ENCODE results near the gene PPFIBP2. TPM values are rescaled to one million over a fixed set of nuclear protein-coding genes. Genes with fewer than 3 reads are reported as not detected.

The PPFIBP2 gene
- total RNA-seq, 2 donors from 2014 or later, result 9.6 to 11.0 TPM

DNA sequence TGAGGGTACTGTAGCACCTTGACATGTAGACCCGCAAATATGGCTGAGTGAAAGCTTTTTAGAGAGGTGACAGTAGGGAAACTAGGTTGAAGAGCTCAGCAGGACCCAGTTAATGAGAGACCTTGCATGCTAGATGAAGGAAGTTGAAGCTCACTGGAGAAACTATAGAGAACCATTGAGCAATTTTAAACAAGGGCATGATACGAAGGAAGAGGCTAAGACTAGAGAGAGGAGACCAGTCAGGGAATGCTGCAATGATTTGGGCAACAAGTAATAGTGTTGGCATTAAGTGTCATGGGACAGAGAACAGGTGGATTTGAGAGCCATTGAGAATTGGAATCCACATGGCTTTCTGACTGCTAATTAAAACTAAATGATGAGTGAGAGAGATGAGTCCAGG lies 24.4 kb upstream of the PPFIBP2 start:
- no peaks in the 10 kb centered on the region for H3K27me3 Mint-ChIP-seq
- no peak overlapping the region for H3K27ac Mint-ChIP-seq
- no peaks in the 10 kb centered on the region for H3K9me3 Mint-ChIP-seq
- ATAC-seq (no peak), DNase-seq (ENCODE audit: low spot score) (no peak)
- no peaks in the 10 kb centered on the region for H3K36me3 Mint-ChIP-seq
- H3K4me1 Mint-ChIP-seq (ENCODE audit: low read depth in 2 of 2), result no peaks in the 10 kb centered on the region
- H3K4me3 Mint-ChIP-seq, result no peak overlapping the region

DNA sequence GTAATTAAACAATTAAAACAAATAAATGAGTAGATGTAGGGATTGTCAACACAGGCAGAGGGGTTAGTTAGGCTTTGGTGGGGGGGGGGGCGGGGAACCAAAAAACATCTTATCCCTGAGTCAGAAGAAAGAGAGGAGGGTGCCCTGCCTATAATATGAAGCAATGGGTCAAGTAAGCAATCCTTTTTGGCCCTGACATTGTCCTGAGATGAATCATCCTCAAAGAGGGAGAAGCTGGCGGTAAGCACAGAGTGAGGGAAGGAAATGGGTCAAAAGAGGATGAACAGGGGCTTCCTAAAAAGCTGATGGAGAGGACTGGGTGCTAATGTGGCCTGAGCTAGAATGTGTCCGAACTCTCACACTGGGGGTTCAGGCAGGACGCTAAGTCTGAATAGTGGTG lies 23.7 kb upstream of the PPFIBP2 start:
- Mint-ChIP-seq H3K9me3 (no peaks in the 10 kb centered on the region), H3K4me3 (no peak overlapping the region), H3K27ac (no peak overlapping the region), H3K36me3 (no peaks in the 10 kb centered on the region), H3K27me3 (peaks cover 0 to 3% of the 10 kb centered on the region in 2 donors), H3K4me1 (ENCODE audit: low read depth in 2 of 2) (no peaks in the 10 kb centered on the region)
- ATAC-seq (no peak), DNase-seq (ENCODE audit: low spot score) (no peak)

DNA sequence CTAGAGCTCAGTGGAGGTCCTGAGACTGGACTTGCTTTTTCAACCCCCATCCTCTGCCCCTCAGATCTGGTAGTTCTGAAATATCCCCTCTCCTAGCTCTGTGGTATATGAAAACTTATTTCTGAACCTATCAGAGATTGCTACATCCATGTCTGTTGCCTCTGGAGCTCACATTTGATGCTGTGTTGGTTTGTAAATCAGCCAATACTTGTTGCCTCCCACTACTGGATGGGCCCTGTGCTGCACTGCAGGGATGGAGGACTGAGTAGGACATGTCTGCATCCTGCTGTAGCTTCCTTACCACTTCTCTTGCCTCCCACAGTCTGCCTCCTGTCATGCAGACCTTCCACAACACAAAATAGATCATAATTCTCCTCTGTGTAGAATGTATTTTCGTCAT lies 23.3 kb upstream of the PPFIBP2 start:
- no peak overlapping the region for H3K27ac Mint-ChIP-seq
- peaks cover 0 to 7% of the 10 kb centered on the region in 2 donors for H3K27me3 Mint-ChIP-seq
- no peaks in the 10 kb centered on the region for H3K4me1 Mint-ChIP-seq (ENCODE audit: low read depth in 2 of 2)
- H3K9me3 Mint-ChIP-seq, result no peaks in the 10 kb centered on the region
- no peaks in the 10 kb centered on the region for H3K36me3 Mint-ChIP-seq
- no peak for DNase-seq (ENCODE audit: low spot score)
- no peak for ATAC-seq
- H3K4me3 Mint-ChIP-seq, result no peak overlapping the region

DNA sequence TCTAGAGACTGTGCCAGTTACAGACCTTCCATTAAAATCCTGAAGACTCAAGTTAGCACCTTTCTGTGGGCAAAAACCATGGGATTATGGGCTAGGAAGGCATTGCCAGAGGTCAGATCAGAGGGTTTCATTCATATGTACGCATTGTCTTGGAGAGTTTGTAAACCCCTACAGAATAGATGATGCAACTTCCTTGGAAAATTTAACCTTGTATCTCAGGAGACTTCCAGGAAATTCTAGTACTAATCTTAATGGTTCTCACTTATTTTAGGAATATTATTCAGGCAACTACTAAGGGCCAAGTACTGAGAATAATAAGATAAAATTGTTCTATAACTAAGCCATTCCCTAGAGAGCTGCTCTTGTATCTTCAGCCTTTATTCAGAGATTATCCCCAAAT lies 21.5 kb upstream of the PPFIBP2 start:
- no peaks in the 10 kb centered on the region for H3K9me3 Mint-ChIP-seq
- H3K27me3 Mint-ChIP-seq, result peaks cover 0 to 8% of the 10 kb centered on the region in 2 donors
- no peak overlapping the region for H3K27ac Mint-ChIP-seq
- H3K4me3 Mint-ChIP-seq, result no peak overlapping the region
- no peak for ATAC-seq
- no peaks in the 10 kb centered on the region for H3K36me3 Mint-ChIP-seq
- peaks cover 6 to 9% of the 10 kb centered on the region in 2 donors for H3K4me1 Mint-ChIP-seq (ENCODE audit: low read depth in 2 of 2)
- no peak for DNase-seq (ENCODE audit: low spot score)

DNA sequence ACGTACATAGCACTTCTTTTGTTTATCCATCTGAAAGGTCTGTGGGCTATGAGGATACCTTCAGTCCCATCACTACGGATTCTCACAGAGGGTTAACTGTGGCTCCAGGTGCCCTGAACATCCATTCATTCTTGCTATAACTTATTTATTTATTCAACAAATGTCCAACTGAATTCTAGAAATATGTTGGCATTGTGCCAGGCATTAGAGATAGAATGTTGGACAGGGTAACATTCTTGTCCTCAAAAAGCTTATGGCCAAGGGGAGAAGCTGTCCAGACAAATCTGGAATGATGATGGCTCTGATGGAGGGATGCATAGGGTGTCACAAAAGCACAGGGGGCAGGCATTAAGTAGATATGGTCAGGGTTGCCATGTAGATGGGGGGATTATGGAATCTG lies 20.1 kb upstream of the PPFIBP2 start:
- Mint-ChIP-seq H3K4me3 (no peak overlapping the region), H3K4me1 (ENCODE audit: low read depth in 2 of 2) (peaks cover 6 to 9% of the 10 kb centered on the region in 2 donors), H3K9me3 (no peaks in the 10 kb centered on the region), H3K27ac (no peak overlapping the region), H3K27me3 (peaks cover 0 to 8% of the 10 kb centered on the region in 2 donors), H3K36me3 (no peaks in the 10 kb centered on the region)
- ATAC-seq (no peak), DNase-seq (ENCODE audit: low spot score) (no peak)

DNA sequence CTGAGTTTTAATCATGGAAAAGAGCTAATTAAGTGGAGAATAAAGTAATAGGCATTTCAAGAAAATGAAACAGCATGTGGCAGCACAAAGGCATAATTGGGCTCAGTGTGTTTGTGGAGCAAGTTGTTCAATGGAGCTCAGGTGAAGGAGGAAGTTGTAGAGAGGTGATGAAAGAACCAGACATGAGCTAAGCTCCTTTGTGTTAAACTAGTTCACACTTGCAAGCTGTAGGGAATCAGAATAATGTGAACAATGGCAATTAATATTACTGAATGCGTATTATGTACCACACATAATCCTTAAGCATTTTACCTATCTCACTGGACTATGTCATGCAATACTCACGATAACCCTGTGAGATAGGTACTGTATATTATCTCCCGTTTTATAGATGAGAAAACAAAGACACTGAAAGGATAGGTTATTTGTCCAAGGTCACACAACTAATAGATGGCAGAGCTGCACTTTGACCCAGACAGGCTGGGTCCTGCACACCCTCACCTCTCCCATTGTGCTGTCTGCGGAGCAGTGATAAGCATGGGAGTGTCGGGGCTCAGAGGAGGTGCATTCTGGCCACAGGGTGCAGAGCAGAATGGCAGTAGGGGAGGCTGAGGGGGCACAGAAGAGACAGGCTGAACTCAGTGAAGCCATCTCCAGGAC lies 19.6 kb upstream of the PPFIBP2 start:
- Mint-ChIP-seq H3K27me3 (peaks cover 0 to 8% of the 10 kb centered on the region in 2 donors), H3K4me3 (no peak overlapping the region), H3K4me1 (ENCODE audit: low read depth in 2 of 2) (peaks cover 6 to 9% of the 10 kb centered on the region in 2 donors), H3K36me3 (no peaks in the 10 kb centered on the region), H3K9me3 (no peaks in the 10 kb centered on the region), H3K27ac (no peak overlapping the region)
- no peak for DNase-seq (ENCODE audit: low spot score)
- ATAC-seq, result peak in 1 of 2 donors; percentile 29

DNA sequence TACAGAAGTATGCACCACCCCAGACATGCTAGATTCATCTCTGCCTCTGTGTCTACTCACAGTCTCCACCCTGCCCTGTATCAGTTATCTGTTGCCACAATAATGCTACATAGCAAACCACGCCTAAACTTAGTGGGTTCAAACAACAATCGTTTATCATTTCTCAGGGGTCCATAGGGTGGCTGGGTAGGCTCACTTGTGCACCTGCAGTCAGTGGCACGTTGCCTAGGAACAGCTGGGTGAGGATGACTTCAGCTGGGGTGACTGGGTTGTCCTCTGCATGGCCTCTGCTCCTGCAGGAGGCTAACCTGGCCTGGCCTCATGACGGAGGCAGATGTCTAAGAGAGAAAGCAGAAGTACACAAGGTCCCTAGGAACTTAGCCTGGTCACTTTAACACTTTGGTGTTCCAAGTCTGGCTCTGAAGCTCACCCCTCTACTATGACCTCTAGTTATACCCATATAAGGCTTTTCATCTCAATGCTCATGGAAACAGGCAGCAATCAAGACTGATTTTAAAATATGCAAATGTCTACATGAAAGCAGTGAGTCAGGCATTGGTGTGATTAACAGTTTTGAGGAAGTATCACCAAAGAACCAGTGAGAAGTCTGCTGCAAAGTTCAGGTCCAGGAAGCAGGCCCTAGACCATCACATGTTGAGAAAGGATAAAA lies 17.8 kb upstream of the PPFIBP2 start:
- DNase-seq (ENCODE audit: low spot score), result no peak
- peak; percentile 71 to 75 for ATAC-seq
- H3K27ac Mint-ChIP-seq, result peak overlapping the region in 1 of 2 donors; percentile 19
- H3K36me3 Mint-ChIP-seq, result no peaks in the 10 kb centered on the region
- peaks cover 0 to 8% of the 10 kb centered on the region in 2 donors for H3K27me3 Mint-ChIP-seq
- no peak overlapping the region for H3K4me3 Mint-ChIP-seq
- H3K4me1 Mint-ChIP-seq (ENCODE audit: low read depth in 2 of 2), result peaks cover 6 to 9% of the 10 kb centered on the region in 2 donors
- H3K9me3 Mint-ChIP-seq, result no peaks in the 10 kb centered on the region

DNA sequence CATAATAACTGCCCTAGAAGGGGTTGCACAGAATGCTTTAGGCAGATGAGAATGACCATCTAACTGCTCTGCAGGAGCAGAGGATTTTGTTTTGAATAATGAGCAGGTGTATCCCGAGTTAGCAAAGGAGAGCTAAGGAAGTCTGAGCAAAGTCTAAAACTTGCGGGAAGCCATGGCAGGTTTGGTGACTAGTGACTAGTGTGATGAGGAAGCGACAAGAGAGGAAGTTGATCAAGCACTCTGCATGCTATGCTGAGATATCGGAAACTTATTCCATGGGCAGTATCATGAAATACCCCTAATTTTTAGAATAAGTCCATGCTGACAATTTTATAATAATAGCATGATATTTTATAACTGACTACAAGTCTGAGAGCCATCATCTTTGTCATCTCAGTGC lies 15.6 kb upstream of the PPFIBP2 start:
- Mint-ChIP-seq H3K27ac (no peak overlapping the region), H3K36me3 (no peaks in the 10 kb centered on the region)
- no peak for ATAC-seq

DNA sequence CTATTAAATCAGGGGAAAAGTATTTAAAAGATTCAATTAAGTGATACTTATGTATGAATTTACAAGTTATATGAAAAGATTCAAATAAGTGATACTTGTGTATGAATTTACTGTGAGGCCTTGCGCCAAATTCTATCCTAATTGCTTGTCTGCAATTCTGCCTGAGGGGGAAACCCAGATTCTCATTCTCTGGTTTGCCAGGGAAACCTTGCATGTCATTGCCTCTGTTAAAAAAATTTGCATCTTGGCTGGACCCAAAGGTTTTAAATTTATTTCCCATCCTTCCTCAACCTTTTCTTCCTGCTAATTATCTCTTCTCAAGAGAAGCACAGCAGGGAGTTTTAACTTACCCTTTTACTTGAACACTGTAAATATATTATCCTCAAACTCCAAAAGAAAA lies 14.7 kb upstream of the PPFIBP2 start:
- no peaks in the 10 kb centered on the region for H3K36me3 Mint-ChIP-seq
- DNase-seq (ENCODE audit: low spot score) (no peak), ATAC-seq (no peak)
- H3K27ac Mint-ChIP-seq, result no peak overlapping the region
- H3K27me3 Mint-ChIP-seq, result peaks cover 0 to 8% of the 10 kb centered on the region in 2 donors
- H3K9me3 Mint-ChIP-seq, result no peaks in the 10 kb centered on the region
- peaks cover 6 to 9% of the 10 kb centered on the region in 2 donors for H3K4me1 Mint-ChIP-seq (ENCODE audit: low read depth in 2 of 2)
- H3K4me3 Mint-ChIP-seq, result no peak overlapping the region

More for the DNA sequence above, 15.6 kb upstream of the PPFIBP2 start:
- Mint-ChIP-seq H3K4me1 (ENCODE audit: low read depth in 2 of 2) (peaks cover 6 to 9% of the 10 kb centered on the region in 2 donors), H3K27me3 (peaks cover 0 to 8% of the 10 kb centered on the region in 2 donors), H3K4me3 (no peak overlapping the region), H3K9me3 (no peaks in the 10 kb centered on the region)
- DNase-seq (ENCODE audit: low spot score), result no peak

DNA sequence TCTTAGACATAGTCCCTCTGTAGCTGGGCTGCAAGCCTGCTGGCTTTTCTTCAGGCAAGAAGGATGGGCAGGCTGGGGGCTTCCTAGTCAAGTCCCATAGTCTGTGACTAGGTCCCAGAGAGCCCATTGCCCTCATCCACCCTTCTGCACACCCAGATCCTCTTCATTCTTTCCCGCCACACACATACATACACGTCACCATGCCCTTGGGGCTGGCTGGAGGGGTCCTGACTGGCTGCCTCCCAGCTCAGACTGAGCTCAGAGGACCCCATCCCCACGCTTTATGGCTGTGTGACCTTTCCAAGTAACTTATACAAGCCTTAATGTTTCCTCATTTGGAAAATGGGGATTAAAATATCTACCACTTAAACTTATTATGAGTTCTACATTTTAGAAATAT lies 13.5 kb upstream of the PPFIBP2 start:
- Mint-ChIP-seq H3K9me3 (no peaks in the 10 kb centered on the region), H3K4me3 (no peak overlapping the region), H3K4me1 (ENCODE audit: low read depth in 2 of 2) (peaks cover 6 to 9% of the 10 kb centered on the region in 2 donors), H3K27me3 (peaks cover 0 to 3% of the 10 kb centered on the region in 2 donors), H3K36me3 (no peaks in the 10 kb centered on the region), H3K27ac (no peak overlapping the region)
- no peak for ATAC-seq
- no peak for DNase-seq (ENCODE audit: low spot score)

DNA sequence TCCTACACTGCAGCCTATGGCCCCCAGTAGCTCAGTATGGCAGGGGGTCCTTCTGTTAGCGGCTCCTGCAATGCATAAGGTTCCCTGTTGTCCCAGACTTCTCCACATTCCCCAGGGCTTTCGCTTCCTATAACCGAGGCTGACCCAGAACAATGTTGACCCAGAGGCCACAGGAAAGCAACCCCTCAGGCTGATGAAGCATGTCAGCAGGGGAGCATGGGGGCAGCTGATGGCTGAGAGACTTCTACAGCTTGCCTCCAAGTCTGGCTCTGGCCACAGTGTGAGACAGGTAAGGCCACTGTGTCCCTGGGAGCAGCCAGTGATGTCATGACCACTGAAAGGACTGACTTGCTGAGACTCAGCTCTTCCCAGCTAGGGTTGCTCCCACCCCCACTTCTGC lies 12.5 kb upstream of the PPFIBP2 start:
- H3K27ac Mint-ChIP-seq, result no peak overlapping the region
- DNase-seq (ENCODE audit: low spot score), result no peak
- no peaks in the 10 kb centered on the region for H3K36me3 Mint-ChIP-seq
- peaks cover 3 to 4% of the 10 kb centered on the region in 2 donors for H3K4me1 Mint-ChIP-seq (ENCODE audit: low read depth in 2 of 2)
- H3K9me3 Mint-ChIP-seq, result no peaks in the 10 kb centered on the region
- H3K4me3 Mint-ChIP-seq, result no peak overlapping the region
- no peak for ATAC-seq
- H3K27me3 Mint-ChIP-seq, result no peaks in the 10 kb centered on the region

DNA sequence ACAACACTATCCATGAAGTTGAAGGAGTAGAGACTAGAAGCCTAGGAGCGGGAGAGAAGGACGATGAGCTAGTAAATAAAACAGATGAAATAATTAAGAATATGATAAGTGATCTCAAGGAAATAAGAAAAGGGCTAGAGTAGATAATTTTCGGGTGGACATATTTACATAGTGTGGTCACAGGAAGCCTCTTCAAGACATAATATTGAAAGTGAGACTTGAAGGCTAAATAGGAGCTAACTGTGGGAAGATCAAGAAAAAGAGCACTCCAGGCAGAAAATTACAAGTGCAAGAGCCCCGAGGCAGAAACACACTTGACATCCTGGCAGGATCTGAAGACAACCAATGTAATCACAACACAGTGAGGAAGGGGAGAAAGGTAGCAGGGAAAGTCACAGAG lies 11.9 kb upstream of the PPFIBP2 start:
- no peak overlapping the region for H3K27ac Mint-ChIP-seq
- no peak for ATAC-seq

DNA sequence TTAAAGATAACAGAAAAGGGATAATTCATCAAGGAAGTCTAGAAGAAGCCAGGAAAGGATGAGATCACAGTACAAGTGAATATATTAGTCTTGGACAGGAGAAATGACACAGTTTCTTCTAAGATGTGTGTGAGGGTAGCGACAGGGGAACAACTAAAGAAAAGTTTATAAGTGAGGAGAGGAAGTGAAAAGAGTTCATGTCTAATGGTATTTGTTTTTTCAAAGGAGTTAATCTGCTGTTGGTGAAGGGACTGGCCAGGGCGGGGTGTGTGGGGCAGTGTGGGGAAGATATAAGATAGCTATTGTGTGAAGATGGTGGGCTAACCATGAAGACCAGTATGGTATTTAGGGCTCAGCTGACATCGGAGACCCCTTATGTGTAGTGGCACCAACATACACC lies 7.6 kb upstream of the PPFIBP2 start:
- Mint-ChIP-seq H3K4me3 (no peak overlapping the region), H3K36me3 (no peaks in the 10 kb centered on the region), H3K27me3 (no peaks in the 10 kb centered on the region), H3K27ac (no peak overlapping the region), H3K9me3 (no peaks in the 10 kb centered on the region), H3K4me1 (ENCODE audit: low read depth in 2 of 2) (no peaks in the 10 kb centered on the region)
- ATAC-seq (no peak), DNase-seq (ENCODE audit: low spot score) (no peak)

More for the DNA sequence above, 11.9 kb upstream of the PPFIBP2 start:
- Mint-ChIP-seq H3K4me1 (ENCODE audit: low read depth in 2 of 2) (no peaks in the 10 kb centered on the region), H3K4me3 (no peak overlapping the region), H3K36me3 (no peaks in the 10 kb centered on the region), H3K9me3 (no peaks in the 10 kb centered on the region), H3K27me3 (no peaks in the 10 kb centered on the region)
- no peak for DNase-seq (ENCODE audit: low spot score)

DNA sequence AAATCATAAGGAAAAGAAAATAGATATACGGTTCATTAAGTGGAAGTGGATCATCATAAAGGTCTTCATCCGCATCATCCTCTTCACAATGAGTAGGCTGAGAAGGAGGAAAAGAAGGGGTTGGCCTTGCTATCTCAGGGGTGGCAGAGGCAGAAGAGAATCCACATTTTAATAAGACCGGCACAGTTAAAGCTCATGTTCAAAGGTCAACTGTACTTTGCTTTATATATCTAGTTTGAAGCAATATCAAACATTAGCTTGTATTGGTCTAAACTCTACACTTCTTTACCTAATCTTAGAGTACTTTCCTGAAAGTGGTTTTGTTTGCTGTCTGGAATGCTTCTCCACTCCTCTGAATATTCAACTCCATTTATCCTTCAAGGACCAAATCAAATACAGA lies 5.7 kb upstream of the PPFIBP2 start:
- DNase-seq (ENCODE audit: low spot score) (no peak), ATAC-seq (no peak)
- H3K27me3 Mint-ChIP-seq, result no peaks in the 10 kb centered on the region
- H3K9me3 Mint-ChIP-seq, result no peaks in the 10 kb centered on the region
- peaks cover 6 to 7% of the 10 kb centered on the region in 2 donors for H3K4me1 Mint-ChIP-seq (ENCODE audit: low read depth in 2 of 2)
- H3K36me3 Mint-ChIP-seq, result no peaks in the 10 kb centered on the region
- H3K4me3 Mint-ChIP-seq, result no peak overlapping the region
- no peak overlapping the region for H3K27ac Mint-ChIP-seq

Measured in natural killer cell treated with Interleukin-12 subunit alpha and Interleukin-12 subunit beta and Interleukin-15 and Interleukin-18, amount 100 ng/mL, for 72 hours (primary cell).